ENCODE results near the gene ZC3H7B. TPM values are rescaled to one million over a fixed set of nuclear protein-coding genes. Genes with fewer than 3 reads are reported as not detected.

Gene ZC3H7B
- total RNA-seq, 1 experiment from 2014 or later: 62.7 TPM

- Histone ChIP-seq H3K36me3 (ENCODE audit: low read depth) (peaks cover 2% of the 10 kb centered on the region; the same call in 1 of the 2 replicates), H3K9me3 (ENCODE audit: insufficient read depth, low read depth) (no peaks in the 10 kb centered on the region), H4K20me1 (ENCODE audit: insufficient read depth) (no peaks in the 10 kb centered on the region), H3K27ac (no peak overlapping the region), H3K9me2 (ENCODE audit: insufficient read depth) (no peaks in the 10 kb centered on the region), H3K4me1 (replicated peaks; ENCODE audit: insufficient read depth) (no peaks in the 10 kb centered on the region), H2AFZ (no peak overlapping the region), H3K79me2 (ENCODE audit: low read depth) (no peaks in the 10 kb centered on the region), H3K4me2 (no peak overlapping the region), H3K27me3 (ENCODE audit: insufficient read depth, low read depth) (no peaks in the 10 kb centered on the region), H3F3A (ENCODE audit: insufficient read depth, low read depth) (no peaks in the 10 kb centered on the region), H3K4me3 (no peak overlapping the region)
- intact Hi-C loops (cut with micrococcal nuclease; ENCODE audit: unreplicated experiment): no loop called here
- DNase-seq: no peak
- no TSS peak for BruUV-seq (replicated peaks)
- POLR2A ChIA-PET (ENCODE audit: unreplicated experiment): no interaction called here
- TF ChIP-seq, protein P1, sequence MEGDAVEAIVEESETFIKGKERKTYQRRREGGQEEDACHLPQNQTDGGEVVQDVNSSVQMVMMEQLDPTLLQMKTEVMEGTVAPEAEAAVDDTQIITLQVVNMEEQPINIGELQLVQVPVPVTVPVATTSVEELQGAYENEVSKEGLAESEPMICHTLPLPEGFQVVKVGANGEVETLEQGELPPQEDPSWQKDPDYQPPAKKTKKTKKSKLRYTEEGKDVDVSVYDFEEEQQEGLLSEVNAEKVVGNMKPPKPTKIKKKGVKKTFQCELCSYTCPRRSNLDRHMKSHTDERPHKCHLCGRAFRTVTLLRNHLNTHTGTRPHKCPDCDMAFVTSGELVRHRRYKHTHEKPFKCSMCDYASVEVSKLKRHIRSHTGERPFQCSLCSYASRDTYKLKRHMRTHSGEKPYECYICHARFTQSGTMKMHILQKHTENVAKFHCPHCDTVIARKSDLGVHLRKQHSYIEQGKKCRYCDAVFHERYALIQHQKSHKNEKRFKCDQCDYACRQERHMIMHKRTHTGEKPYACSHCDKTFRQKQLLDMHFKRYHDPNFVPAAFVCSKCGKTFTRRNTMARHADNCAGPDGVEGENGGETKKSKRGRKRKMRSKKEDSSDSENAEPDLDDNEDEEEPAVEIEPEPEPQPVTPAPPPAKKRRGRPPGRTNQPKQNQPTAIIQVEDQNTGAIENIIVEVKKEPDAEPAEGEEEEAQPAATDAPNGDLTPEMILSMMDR (conservative IDR thresholded peaks at IDR 0.05): no peak
- no peak for TF ChIP-seq EZH2 (IDR thresholded peaks at IDR 0.05; ENCODE audit: low read depth)
- CTCF ChIA-PET: no interaction called here
Observed at GRCh38 chr22:41394012-41394356, 92.7 kb downstream of the ZC3H7B start.

DNA sequence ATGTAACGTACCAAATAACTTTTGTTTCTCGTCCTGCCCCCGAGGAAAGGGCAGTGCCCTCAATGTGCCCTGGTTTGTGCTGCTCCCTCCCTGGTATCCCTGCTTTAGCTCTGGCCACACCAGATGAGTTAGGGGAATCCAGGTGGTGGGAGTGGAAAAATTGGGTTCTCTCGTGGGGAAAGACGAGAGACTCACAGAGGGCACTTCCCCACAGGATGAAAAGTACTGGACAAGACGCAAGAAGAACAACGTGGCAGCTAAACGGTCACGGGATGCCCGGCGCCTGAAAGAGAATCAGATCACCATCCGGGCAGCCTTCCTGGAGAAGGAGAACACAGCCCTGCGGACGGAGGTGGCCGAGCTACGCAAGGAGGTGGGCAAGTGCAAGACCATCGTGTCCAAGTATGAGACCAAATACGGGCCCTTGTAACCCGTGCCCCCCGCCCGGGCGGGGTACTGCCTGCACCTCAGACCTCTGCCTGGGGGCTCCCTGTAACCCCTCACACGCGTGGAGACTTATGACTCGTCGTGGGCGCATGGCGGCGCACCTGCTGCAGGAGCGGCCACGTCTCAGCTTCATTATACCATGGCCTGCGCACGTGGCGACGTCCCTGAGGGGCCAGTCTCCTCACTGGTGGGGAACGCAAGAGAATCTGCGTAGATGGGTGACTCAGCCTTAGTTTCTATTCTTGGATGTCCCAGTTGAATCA is 94.4 kb downstream of the ZC3H7B start:
- Histone ChIP-seq H3K4me2 (no peak overlapping the region), H3K27ac (no peak overlapping the region), H3K9me3 (ENCODE audit: insufficient read depth, low read depth) (no peaks in the 10 kb centered on the region), H3K4me1 (replicated peaks; ENCODE audit: insufficient read depth) (no peaks in the 10 kb centered on the region), H3K9me2 (ENCODE audit: insufficient read depth) (no peaks in the 10 kb centered on the region), H3K36me3 (ENCODE audit: low read depth) (no peaks in the 10 kb centered on the region), H2AFZ (no peak overlapping the region), H3K27me3 (ENCODE audit: insufficient read depth, low read depth) (no peaks in the 10 kb centered on the region), H4K20me1 (ENCODE audit: insufficient read depth) (no peaks in the 10 kb centered on the region), H3F3A (ENCODE audit: insufficient read depth, low read depth) (no peaks in the 10 kb centered on the region), H3K79me2 (ENCODE audit: low read depth) (no peaks in the 10 kb centered on the region), H3K4me3 (no peak overlapping the region)
- intact Hi-C loops (cut with micrococcal nuclease; ENCODE audit: unreplicated experiment): no loop called here
- DNase-seq: no peak
- ChIA-PET POLR2A (ENCODE audit: unreplicated experiment) (no interaction called here), CTCF (no interaction called here)
- BruUV-seq (replicated peaks): no TSS peak
- no peak for TF ChIP-seq EZH2 (IDR thresholded peaks at IDR 0.05; ENCODE audit: low read depth)
- TF ChIP-seq, protein P1 (conservative IDR thresholded peaks at IDR 0.05): no peak

- Histone ChIP-seq H3K79me2 (ENCODE audit: low read depth) (no peaks in the 10 kb centered on the region), H3K4me2 (no peak overlapping the region), H3K27ac (no peak overlapping the region), H4K20me1 (ENCODE audit: insufficient read depth) (no peaks in the 10 kb centered on the region), H3K27me3 (ENCODE audit: insufficient read depth, low read depth) (no peaks in the 10 kb centered on the region), H3K4me1 (replicated peaks; ENCODE audit: insufficient read depth) (peaks cover 8% of the 10 kb centered on the region), H3K4me3 (no peak overlapping the region), H2AFZ (no peak overlapping the region), H3F3A (ENCODE audit: insufficient read depth, low read depth) (peaks cover 4% of the 10 kb centered on the region; the same call in 1 of the 2 replicates), H3K36me3 (ENCODE audit: low read depth) (no peaks in the 10 kb centered on the region), H3K9me2 (ENCODE audit: insufficient read depth) (no peaks in the 10 kb centered on the region), H3K9me3 (ENCODE audit: insufficient read depth, low read depth) (no peaks in the 10 kb centered on the region)
- TF ChIP-seq, protein P1 (conservative IDR thresholded peaks at IDR 0.05): no peak
- TF ChIP-seq EZH2 (IDR thresholded peaks at IDR 0.05; ENCODE audit: low read depth): no peak
- ChIA-PET POLR2A (ENCODE audit: unreplicated experiment) (interaction anchor here (0.7 kb wide), 1 partner anchor 61 kb away, joined by 4 read pairs; no protein-coding TSS in a partner anchor), CTCF (no interaction called here)
- no peak for DNase-seq
- BruUV-seq (replicated peaks): no TSS peak
- intact Hi-C loops (cut with micrococcal nuclease; ENCODE audit: unreplicated experiment): no loop called here
Observed at GRCh38 chr22:41397143-41397811, 96.0 kb downstream of the ZC3H7B start.

All from PC-9 (cell line).